ENCODE results near the gene PLXDC1. TPM values are rescaled to one million over a fixed set of nuclear protein-coding genes. Genes with fewer than 3 reads are reported as not detected.
"Not testable (repeated sequence)": the region's sequence is repeated elsewhere in the genome, so short reads cannot be mapped to it uniquely, and the experiment has no call there.

The PLXDC1 gene
- total RNA-seq, 2 experiments from 2014 or later: 0.54 to 1.1 TPM

GRCh38 chr17:39170109-39170508, 18.7 kb upstream of the PLXDC1 start:
- peaks cover 2% of the 10 kb centered on the region for H3K36me3 Mint-ChIP-seq
- H3K4me3 Mint-ChIP-seq: no peak overlapping the region
- peaks cover 1% of the 10 kb centered on the region for H3K9me3 Mint-ChIP-seq
- DNase-seq: no peak
- H3K27ac Mint-ChIP-seq: no peak overlapping the region
- H3K4me1 Mint-ChIP-seq: peaks cover 16% of the 10 kb centered on the region
- peaks cover 34% of the 10 kb centered on the region for H3K27me3 Mint-ChIP-seq

GRCh38 chr17:39169518-39169917, 18.1 kb upstream of the PLXDC1 start:
- Mint-ChIP-seq H3K27ac (no peak overlapping the region), H3K4me3 (no peak overlapping the region), H3K4me1 (peaks cover 11% of the 10 kb centered on the region), H3K27me3 (peaks cover 39% of the 10 kb centered on the region), H3K9me3 (peaks cover 1% of the 10 kb centered on the region), H3K36me3 (no peaks in the 10 kb centered on the region)
- DNase-seq: no peak

- Mint-ChIP-seq H3K27me3 (peaks cover 39% of the 10 kb centered on the region), H3K36me3 (no peaks in the 10 kb centered on the region), H3K27ac (no peak overlapping the region), H3K4me3 (no peak overlapping the region), H3K4me1 (peaks cover 12% of the 10 kb centered on the region), H3K9me3 (peaks cover 1% of the 10 kb centered on the region)
- no peak for DNase-seq
Measured at GRCh38 chr17:39169101-39169500, 17.7 kb upstream of the PLXDC1 start.

DNA sequence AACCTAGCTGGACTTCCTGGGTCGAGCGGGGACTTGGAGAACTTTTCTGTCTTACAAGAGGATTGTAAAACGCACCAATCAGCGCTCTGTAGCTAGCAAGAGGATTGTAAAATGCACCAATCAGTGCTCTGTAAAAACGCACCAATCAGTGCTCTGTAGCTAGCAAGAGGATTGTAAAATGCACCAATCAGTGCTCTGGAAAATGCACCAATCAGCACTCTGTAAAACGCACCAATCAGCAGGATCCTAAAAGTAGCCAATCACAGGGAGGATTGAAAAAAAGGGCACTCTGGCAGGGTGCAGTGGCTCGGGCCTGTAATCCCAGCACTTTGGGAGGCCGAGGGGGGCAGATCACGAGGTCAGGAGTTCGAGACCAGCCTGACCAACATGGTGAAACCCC, 17.1 kb upstream of the PLXDC1 start:
- H3K36me3 Mint-ChIP-seq, H3K27ac Mint-ChIP-seq, H3K9me3 Mint-ChIP-seq, DNase-seq, H3K4me3 Mint-ChIP-seq: not testable (repeated sequence)
- Mint-ChIP-seq H3K4me1 (peaks cover 11% of the 10 kb centered on the region), H3K27me3 (peaks cover 39% of the 10 kb centered on the region)

DNA sequence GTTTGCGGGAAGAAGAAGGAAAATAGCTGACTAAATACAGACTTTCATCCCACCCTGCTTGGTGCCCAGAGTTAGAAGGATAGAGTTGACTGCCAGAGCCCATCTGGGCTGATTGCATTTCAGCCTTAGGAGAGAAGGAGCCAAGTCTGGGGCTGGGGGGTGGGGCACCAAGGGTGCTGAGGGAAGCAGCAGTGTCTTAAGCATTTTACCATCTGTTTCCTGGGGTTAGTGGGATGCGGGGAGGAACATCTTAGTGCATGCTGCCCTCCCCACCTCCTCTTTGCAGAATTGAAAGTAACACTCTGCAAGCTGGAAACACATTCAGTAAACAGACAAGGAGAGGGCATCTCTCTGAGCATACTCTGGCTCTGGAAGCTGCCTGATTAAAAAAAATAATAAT, 16.0 kb upstream of the PLXDC1 start:
- no peak overlapping the region for H3K4me3 Mint-ChIP-seq
- DNase-seq: no peak
- H3K9me3 Mint-ChIP-seq: peaks cover 1% of the 10 kb centered on the region
- H3K4me1 Mint-ChIP-seq: peaks cover 9% of the 10 kb centered on the region
- H3K36me3 Mint-ChIP-seq: no peaks in the 10 kb centered on the region
- H3K27me3 Mint-ChIP-seq: peaks cover 39% of the 10 kb centered on the region
- no peak overlapping the region for H3K27ac Mint-ChIP-seq

- H3K4me3 Mint-ChIP-seq: no peak overlapping the region
- DNase-seq: no peak
- H3K36me3 Mint-ChIP-seq: no peaks in the 10 kb centered on the region
- H3K27me3 Mint-ChIP-seq: peaks cover 39% of the 10 kb centered on the region
- peaks cover 9% of the 10 kb centered on the region for H3K4me1 Mint-ChIP-seq
- peaks cover 1% of the 10 kb centered on the region for H3K9me3 Mint-ChIP-seq
- no peak overlapping the region for H3K27ac Mint-ChIP-seq
Measured at GRCh38 chr17:39166437-39167335, 15.2 kb upstream of the PLXDC1 start.

- DNase-seq: no peak
- Mint-ChIP-seq H3K4me3 (peak within 1 kb of the TSS; percentile 86), H3K27me3 (peaks cover 39% of the 10 kb centered on the region), H3K27ac (no peak within 1 kb of the TSS), H3K9me3 (peaks cover 1% of the 10 kb centered on the region), H3K4me1 (peaks cover 9% of the 10 kb centered on the region), H3K36me3 (no peaks in the 10 kb centered on the region)
Measured at GRCh38 chr17:39165841-39166349, 14.5 kb upstream of the PLXDC1 start, which contains the start of gene ARL5C. Gene ARL5C, minus strand, starts transcription at chr17:39166161. Its CDS starts 401 bp downstream, at chr17:39165760.

DNA sequence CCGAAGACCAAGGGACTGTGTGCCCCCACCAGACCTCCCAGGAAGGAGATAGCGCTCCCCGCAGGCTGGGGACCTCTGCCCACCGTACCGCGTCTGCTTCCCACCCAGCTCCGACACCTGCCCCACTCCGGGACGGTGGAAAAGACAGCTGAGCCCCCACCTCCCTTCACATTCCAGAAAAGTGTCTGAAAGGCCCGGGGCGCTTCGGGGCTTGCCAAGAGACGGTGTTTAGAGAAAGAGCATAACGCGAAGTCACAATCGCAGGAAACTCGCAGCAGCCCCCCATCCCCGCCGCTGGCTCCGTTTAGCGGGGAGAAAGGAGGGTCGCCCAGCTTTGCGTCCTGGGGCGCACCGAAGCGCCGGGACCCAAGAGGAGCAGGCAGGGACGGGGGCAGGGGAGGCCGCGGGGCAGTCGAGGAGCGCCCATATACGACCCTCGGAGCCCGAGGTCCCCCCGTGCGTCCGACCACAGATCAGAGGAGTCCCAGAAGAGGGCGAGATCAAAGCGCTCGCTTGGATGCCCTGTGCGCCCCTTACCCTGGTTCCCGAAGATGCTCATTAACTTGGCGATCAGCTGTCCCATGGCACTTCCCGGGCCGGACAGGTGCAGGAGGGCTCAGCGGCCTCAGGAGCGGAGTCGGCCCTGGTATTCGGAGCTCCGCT, 13.9 kb upstream of the PLXDC1 start:
- Mint-ChIP-seq H3K4me1 (peaks cover 9% of the 10 kb centered on the region), H3K27ac (no peak overlapping the region), H3K4me3 (peak overlapping the region; percentile 86), H3K27me3 (peaks cover 37% of the 10 kb centered on the region), H3K36me3 (no peaks in the 10 kb centered on the region), H3K9me3 (peaks cover 1% of the 10 kb centered on the region)
- no peak for DNase-seq

GRCh38 chr17:39164675-39165143, 13.3 kb upstream of the PLXDC1 start:
- Mint-ChIP-seq H3K4me1 (peaks cover 9% of the 10 kb centered on the region), H3K9me3 (peaks cover 1% of the 10 kb centered on the region), H3K4me3 (peak overlapping the region; percentile 86), H3K36me3 (no peaks in the 10 kb centered on the region), H3K27ac (peak overlapping the region; percentile 16), H3K27me3 (peaks cover 33% of the 10 kb centered on the region)
- peak; percentile 86 for DNase-seq

- no peaks in the 10 kb centered on the region for H3K36me3 Mint-ChIP-seq
- no peak overlapping the region for H3K4me3 Mint-ChIP-seq
- peaks cover 19% of the 10 kb centered on the region for H3K27me3 Mint-ChIP-seq
- H3K9me3 Mint-ChIP-seq: no peaks in the 10 kb centered on the region
- no peak overlapping the region for H3K27ac Mint-ChIP-seq
- peaks cover 2% of the 10 kb centered on the region for H3K4me1 Mint-ChIP-seq
- DNase-seq: no peak
Measured at GRCh38 chr17:39161962-39162361, 10.5 kb upstream of the PLXDC1 start.

DNA sequence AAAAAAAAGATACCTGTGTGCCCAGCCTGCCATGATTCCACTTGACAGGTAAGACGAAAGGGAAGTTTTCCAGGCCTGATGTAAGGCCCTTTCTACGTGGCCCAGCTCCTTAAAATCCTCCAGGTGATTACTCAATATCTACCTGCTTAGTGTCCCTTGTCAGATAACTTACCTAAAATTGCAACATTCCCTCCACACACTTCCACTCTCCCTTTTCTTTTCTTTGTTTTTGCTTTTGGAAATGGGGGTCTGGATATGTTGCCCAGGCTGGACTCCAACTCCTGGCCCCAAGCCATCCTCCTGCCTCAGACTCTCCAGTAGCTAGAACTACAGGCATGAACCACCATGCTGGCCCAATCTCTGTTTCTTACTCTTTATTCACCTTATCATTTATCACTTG, 7.2 kb upstream of the PLXDC1 start:
- no peak for DNase-seq
- Mint-ChIP-seq H3K4me3 (no peak overlapping the region), H3K9me3 (peaks cover 1% of the 10 kb centered on the region), H3K27ac (no peak overlapping the region), H3K27me3 (peaks cover 10% of the 10 kb centered on the region), H3K36me3 (peaks cover 5% of the 10 kb centered on the region), H3K4me1 (peaks cover 9% of the 10 kb centered on the region)

DNA sequence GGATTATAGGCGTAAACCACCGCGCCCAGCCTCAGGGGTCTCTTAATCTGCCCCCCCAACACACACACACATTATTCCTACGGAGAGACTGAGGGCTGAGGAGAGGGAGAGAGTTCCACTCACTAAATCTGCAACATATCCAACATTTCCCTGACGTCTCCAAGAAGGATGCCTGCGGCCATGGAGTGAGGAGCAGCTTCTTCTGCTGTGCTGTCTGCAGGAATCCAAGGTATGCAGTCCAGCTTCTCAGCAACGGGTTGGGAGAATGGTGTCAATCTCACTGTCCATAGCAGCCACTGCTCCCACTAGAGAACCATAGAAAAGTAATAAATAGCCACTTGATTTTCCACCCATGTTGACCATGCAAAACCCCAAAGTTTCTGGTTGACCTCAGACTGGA, 5.1 kb upstream of the PLXDC1 start:
- Mint-ChIP-seq H3K4me3 (no peak overlapping the region), H3K4me1 (peaks cover 25% of the 10 kb centered on the region)

DNA sequence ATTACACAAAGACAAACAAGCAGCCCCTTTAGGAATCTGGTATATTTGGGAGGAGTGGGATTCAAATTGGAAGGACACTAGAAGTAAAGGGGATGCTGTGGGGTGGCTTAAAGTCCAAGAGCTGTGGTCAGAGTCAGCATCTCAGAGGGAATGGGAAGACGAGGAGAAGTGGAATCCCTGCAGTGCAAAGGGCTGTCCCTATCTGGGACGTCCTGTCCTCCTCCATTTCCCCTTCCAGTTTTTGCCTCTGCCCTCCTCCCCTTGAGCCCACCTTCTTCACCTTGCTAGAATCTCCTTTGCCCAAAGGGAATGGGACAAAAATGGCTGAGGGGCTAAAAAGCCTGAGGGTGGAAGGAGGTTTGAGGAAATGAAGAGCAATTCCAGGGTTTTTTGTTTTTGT, 4.2 kb upstream of the PLXDC1 start:
- no peak for DNase-seq
- H3K36me3 Mint-ChIP-seq: peaks cover 5% of the 10 kb centered on the region
- peaks cover 2% of the 10 kb centered on the region for H3K9me3 Mint-ChIP-seq
- H3K27me3 Mint-ChIP-seq: peaks cover 12% of the 10 kb centered on the region
- H3K4me3 Mint-ChIP-seq: no peak overlapping the region
- H3K27ac Mint-ChIP-seq: no peak overlapping the region
- H3K4me1 Mint-ChIP-seq: peaks cover 29% of the 10 kb centered on the region

More for the DNA sequence above, 5.1 kb upstream of the PLXDC1 start:
- H3K36me3 Mint-ChIP-seq: peaks cover 5% of the 10 kb centered on the region
- peaks cover 2% of the 10 kb centered on the region for H3K9me3 Mint-ChIP-seq
- H3K27ac Mint-ChIP-seq: no peak overlapping the region
- H3K27me3 Mint-ChIP-seq: peaks cover 12% of the 10 kb centered on the region
- no peak for DNase-seq

GRCh38 chr17:39153599-39154051, 2.2 kb upstream of the PLXDC1 start:
- peak overlapping the region; percentile 99 for H3K4me3 Mint-ChIP-seq

More at GRCh38 chr17:39153599-39154051, 2.2 kb upstream of the PLXDC1 start:
- Mint-ChIP-seq H3K27me3 (peaks cover 12% of the 10 kb centered on the region), H3K4me1 (peaks cover 35% of the 10 kb centered on the region), H3K27ac (peak overlapping the region; percentile 97), H3K36me3 (peaks cover 5% of the 10 kb centered on the region), H3K9me3 (peaks cover 2% of the 10 kb centered on the region)
- DNase-seq: peak; percentile 85
